Endothelial cell of umbilical vein (primary cell): ENCODE measurements around the gene GARIN1A. TPM values are rescaled to one million over a fixed set of nuclear protein-coding genes. Genes with fewer than 3 reads are reported as not detected.
"Not testable (repeated sequence)": the region's sequence is repeated elsewhere in the genome, so short reads cannot be mapped to it uniquely, and the experiment has no call there.

ENCODE experiments used
- BruUV-seq: library from RNA; stranded (reverse); fragments of 400-500 nt; replicated peaks from 2 replicates; lab custom pipeline; 2021; lab: Mats Ljungman, UMichigan
- CTCF ChIA-PET: fragments of 300-600, 350-600 bp; sonication (Branson Sonifier 250); formaldehyde crosslinking; loops from one replicate; lab custom pipeline; 2021; ENCODE audit warnings: antibody characterized with exemption, inconsistent platforms; lab: Charles Lee
- POLR2A ChIA-PET: fragments of 300-600, 350-600 bp; sonication (Branson Sonifier 250); formaldehyde crosslinking; loops from one replicate; lab custom pipeline; 2021; ENCODE audit warnings: antibody characterized with exemption, inconsistent platforms; lab: Charles Lee
- DNase-seq: peaks from one replicate; pipeline ENCODE4 v3.0.0-alpha.2; 2011; ENCODE audit warnings: low read depth, low spot score
- FAIRE-seq: peaks from 2 replicates; lab custom pipeline; 2011; peaks lifted over from hg19 to GRCh38; lab: Jason Lieb, UNC
- H2AFZ ChIP-seq: 2 replicates; pipeline ENCODE4 v1.6.0; 2012; ENCODE audit warnings: low read depth, low read length, control low read depth, inconsistent platforms
- H3K27ac ChIP-seq: 2 replicates; pipeline ENCODE4 v1.5.1; 2011; ENCODE audit warnings: low read depth, mild to moderate bottlenecking, control low read depth, low read length, moderate library complexity; ENCODE audit not compliant: insufficient read depth
- H3K27me3 ChIP-seq, 2 experiments: 2 replicates each; pipeline versions ENCODE4 v1.6.0 to v1.6.1; 2011; ENCODE audit warnings: low read length in 2 of 2, mixed read lengths in 1 of 2; ENCODE audit not compliant: control insufficient read depth in 2 of 2, insufficient read depth in 2 of 2
- H3K36me3 ChIP-seq, 2 experiments: 2 replicates in 1 of 2; 3 replicates in 1 of 2; pipeline ENCODE4 v1.5.1; 2011; ENCODE audit warnings: low read length in 2 of 2, mild to moderate bottlenecking in 1 of 2, moderate library complexity in 1 of 2; ENCODE audit not compliant: control insufficient read depth in 2 of 2, insufficient read depth in 2 of 2; ENCODE audit errors: extremely low read depth in 1 of 2
- H3K4me1 ChIP-seq: 3 replicates; pipeline ENCODE4 v1.5.1; 2011; ENCODE audit warnings: mild to moderate bottlenecking, low read length; ENCODE audit not compliant: control insufficient read depth, insufficient read depth; ENCODE audit errors: extremely low read depth
- H3K4me2 ChIP-seq: 2 replicates; pipeline ENCODE4 v1.6.1; 2011; ENCODE audit warnings: low read length, control low read depth, mixed read lengths; ENCODE audit not compliant: insufficient read depth
- H3K4me3 ChIP-seq, 3 experiments: fragments of 200-600 bp in 1 of 3; sonication (generic), shearing (Covaris generic) in 1 of 3; replicated peaks in 1 of 3; 2 replicates each; pipeline ENCODE4 v1.5.1; 2011 to 2016; ENCODE audit warnings: control low read depth in 3 of 3, low read length in 3 of 3, mild to moderate bottlenecking in 2 of 3, inconsistent platforms in 1 of 3, low read depth in 1 of 3, moderate library complexity in 1 of 3; ENCODE audit not compliant: insufficient read depth in 1 of 3
- H3K79me2 ChIP-seq: 2 replicates; pipeline ENCODE4 v1.6.0; 2012; ENCODE audit warnings: low read length, inconsistent platforms; ENCODE audit not compliant: control insufficient read depth, insufficient read depth
- H3K9ac ChIP-seq: replicated peaks from 2 replicates; pipeline ENCODE3; 2011; ENCODE audit warnings: low read length, control low read depth; ENCODE audit not compliant: insufficient read depth; ENCODE audit errors: extremely low read depth
- H3K9me1 ChIP-seq: replicated peaks from 3 replicates; pipeline ENCODE4 v1.6.0; 2011; ENCODE audit warnings: mild to moderate bottlenecking, low read length; ENCODE audit not compliant: control insufficient read depth, insufficient read depth; ENCODE audit errors: extremely low read depth
- H3K9me3 ChIP-seq: replicated peaks from 2 replicates; pipeline ENCODE4 v1.5.1; 2012; ENCODE audit warnings: low read length, inconsistent platforms; ENCODE audit not compliant: control insufficient read depth, insufficient read depth
- H4K20me1 ChIP-seq: replicated peaks from 2 replicates; pipeline ENCODE3; 2011; ENCODE audit warnings: mild to moderate bottlenecking, low read length; ENCODE audit not compliant: control insufficient read depth, insufficient read depth; ENCODE audit errors: extremely low read depth
- EZH2 ChIP-seq: IDR thresholded peaks from 2 replicates; pipeline ENCODE4 v1.6.1; 2012; ENCODE audit warnings: borderline replicate concordance, low read depth, mild to moderate bottlenecking, moderate library complexity, low read length, inconsistent platforms; ENCODE audit not compliant: severe bottlenecking
- FOS ChIP-seq: IDR thresholded peaks from 2 replicates; pipeline ENCODE4 v1.6.1; 2011; ENCODE audit warnings: mild to moderate bottlenecking, low read length, moderate library complexity, borderline replicate concordance; ENCODE audit not compliant: insufficient read depth
- GATA2 ChIP-seq: IDR thresholded peaks from 2 replicates; pipeline ENCODE4 v1.7.0; 2011; ENCODE audit warnings: low read depth, mild to moderate bottlenecking, moderate library complexity, mixed read lengths, low read length; ENCODE audit not compliant: insufficient read length, insufficient read depth
- JUN ChIP-seq: IDR thresholded peaks from 2 replicates; pipeline ENCODE4 v1.6.1; 2011; ENCODE audit warnings: borderline replicate concordance, low read depth; ENCODE audit not compliant: insufficient read length, insufficient read depth
- MYC ChIP-seq: IDR thresholded peaks from one replicate; pipeline ENCODE4 v1.6.1; 2011; ENCODE audit warnings: mild to moderate bottlenecking, low read depth, low read length
- POLR2A ChIP-seq: IDR thresholded peaks from 2 replicates; pipeline ENCODE4 v1.6.1; 2012; ENCODE audit warnings: low read depth, mild to moderate bottlenecking, control low read depth, low read length
- POLR2AphosphoS5 ChIP-seq: IDR thresholded peaks from 2 replicates; pipeline ENCODE4 v1.6.1; 2012; ENCODE audit warnings: low read depth, mild to moderate bottlenecking, control low read depth, low read length, moderate library complexity; ENCODE audit not compliant: insufficient read depth
- dilution Hi-C: fragments of 300-500 bp; cut with MboI; formaldehyde crosslinking; loops from one replicate; pipeline ENCODE4 v1.15.0; 2019; ENCODE audit warnings: low sequenced_read_pairs; ENCODE audit not compliant: extremely low pct_ligation_motif_present
- intact Hi-C: fragments of 100-400 bp; cut with micrococcal nuclease; formaldehyde crosslinking; loops from one replicate; pipeline ENCODE4 v1.10.0; 2022
- polyA plus RNA-seq, 4 experiments: library from polyadenylated mRNA; depleted of rRNA in 3 of 4; stranded (reverse) in 3 of 4; unstranded in 1 of 4; fragments of >200 nt; gene quantifications; 2 replicates each; pipeline versions ENCODE4 v1.2.1 to v1.2.3, GENCODE V29; 2011 to 2012; ENCODE audit warnings: missing spikeins in 1 of 4
- total RNA-seq: library from RNA; stranded (reverse); gene quantifications from 2 replicates; pipeline ENCODE4 v1.2.3, GENCODE V29; 2021
- TF ChIP-seq, protein P1 (sequence below), 2 donors: IDR thresholded peaks; 1 replicate in 1 of 2; 2 replicates in 1 of 2; pipeline ENCODE4 v1.5.1; 2011; ENCODE audit warnings: low read length in 2 of 2, mild to moderate bottlenecking in 2 of 2, moderate library complexity in 2 of 2, control low read depth in 1 of 2, inconsistent platforms in 1 of 2, low read depth in 1 of 2; ENCODE audit not compliant: insufficient read depth in 1 of 2; ENCODE audit errors: extremely low read depth in 1 of 2
- TF ChIP-seq, protein P2 (sequence below): IDR thresholded peaks from 2 replicates; pipeline ENCODE4 v1.6.1; 2011; ENCODE audit not compliant: insufficient read depth, insufficient read length

Gene GARIN1A
- total and polyA plus RNA-seq, 2 donors (not counting 3 experiments of a cell fraction or from before 2014, with no cell fraction given) = 0.65 to 3.6 TPM

DNA sequence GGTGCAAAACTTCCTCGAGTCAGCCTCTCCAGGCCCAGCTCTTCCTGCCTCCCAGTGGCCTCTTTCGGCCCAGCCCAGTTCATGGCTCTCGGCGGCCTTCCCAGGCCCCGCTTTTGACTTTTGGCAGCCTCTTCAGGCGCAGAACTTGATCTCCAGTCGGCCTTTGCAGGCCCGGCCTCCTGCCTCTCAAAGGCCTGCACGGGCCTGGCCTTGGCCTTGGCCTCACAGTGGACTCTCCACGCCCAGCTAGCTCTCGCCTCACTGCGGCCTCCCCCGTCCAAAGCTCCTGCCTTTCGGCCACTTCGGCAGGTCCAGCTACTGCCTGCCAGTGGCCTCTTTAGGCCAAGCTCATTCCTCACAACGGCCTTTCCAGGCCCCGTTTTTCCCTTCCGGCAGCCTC, 17.6 kb upstream of the GARIN1A start:
- H3K27ac ChIP-seq, DNase-seq, dilution Hi-C loops, H3K9ac ChIP-seq, intact Hi-C loops, H3K27me3 ChIP-seq, H3K36me3 ChIP-seq, H3K4me1 ChIP-seq, H3K9me3 ChIP-seq, H4K20me1 ChIP-seq, H2AFZ ChIP-seq, POLR2A ChIA-PET, H3K4me2 ChIP-seq, H3K4me3 ChIP-seq, CTCF ChIA-PET, H3K79me2 ChIP-seq, BruUV-seq, FAIRE-seq, H3K9me1 ChIP-seq: not testable (repeated sequence)

GRCh38 chr7:128658428-128658827, 13.7 kb upstream of the GARIN1A start:
- H3K9me1 ChIP-seq, FAIRE-seq, H3K4me1 ChIP-seq, H3K4me3 ChIP-seq, H3K9me3 ChIP-seq, BruUV-seq, CTCF ChIA-PET, H3K79me2 ChIP-seq, DNase-seq, H2AFZ ChIP-seq, intact Hi-C loops, H3K9ac ChIP-seq, POLR2A ChIA-PET, H3K27ac ChIP-seq, H3K27me3 ChIP-seq, H3K36me3 ChIP-seq, dilution Hi-C loops, H3K4me2 ChIP-seq, H4K20me1 ChIP-seq: not testable (repeated sequence)

GRCh38 chr7:128660596-128660995, 11.5 kb upstream of the GARIN1A start:
- H3K27me3 ChIP-seq = no peaks in the 10 kb centered on the region
- no peak overlapping the region for H3K4me2 ChIP-seq
- POLR2A ChIA-PET = interaction anchor here (0.6 kb wide), 1 partner anchor 215 kb away, joined by 3 read pairs; no protein-coding TSS in a partner anchor
- H3K9me3 ChIP-seq = no peaks in the 10 kb centered on the region
- FAIRE-seq (no peak), DNase-seq (no peak)
- H3K36me3 ChIP-seq = no peaks in the 10 kb centered on the region
- CTCF ChIA-PET = no interaction called here
- H3K79me2 ChIP-seq = no peaks in the 10 kb centered on the region
- H2AFZ ChIP-seq = no peak overlapping the region
- H3K4me3 ChIP-seq = no peak overlapping the region
- no peak for TF ChIP-seq GATA2
- TF ChIP-seq FOS = no peak
- no peak for TF ChIP-seq POLR2A
- TF ChIP-seq, protein P1, sequence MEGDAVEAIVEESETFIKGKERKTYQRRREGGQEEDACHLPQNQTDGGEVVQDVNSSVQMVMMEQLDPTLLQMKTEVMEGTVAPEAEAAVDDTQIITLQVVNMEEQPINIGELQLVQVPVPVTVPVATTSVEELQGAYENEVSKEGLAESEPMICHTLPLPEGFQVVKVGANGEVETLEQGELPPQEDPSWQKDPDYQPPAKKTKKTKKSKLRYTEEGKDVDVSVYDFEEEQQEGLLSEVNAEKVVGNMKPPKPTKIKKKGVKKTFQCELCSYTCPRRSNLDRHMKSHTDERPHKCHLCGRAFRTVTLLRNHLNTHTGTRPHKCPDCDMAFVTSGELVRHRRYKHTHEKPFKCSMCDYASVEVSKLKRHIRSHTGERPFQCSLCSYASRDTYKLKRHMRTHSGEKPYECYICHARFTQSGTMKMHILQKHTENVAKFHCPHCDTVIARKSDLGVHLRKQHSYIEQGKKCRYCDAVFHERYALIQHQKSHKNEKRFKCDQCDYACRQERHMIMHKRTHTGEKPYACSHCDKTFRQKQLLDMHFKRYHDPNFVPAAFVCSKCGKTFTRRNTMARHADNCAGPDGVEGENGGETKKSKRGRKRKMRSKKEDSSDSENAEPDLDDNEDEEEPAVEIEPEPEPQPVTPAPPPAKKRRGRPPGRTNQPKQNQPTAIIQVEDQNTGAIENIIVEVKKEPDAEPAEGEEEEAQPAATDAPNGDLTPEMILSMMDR (IDR thresholded peaks at IDR 0.05; ENCODE audit: extremely low read depth in 1 of 2, insufficient read depth in 1 of 2, low read depth in 1 of 2, low read length in 2 of 2) = no peak
- TF ChIP-seq EZH2 = no peak
- no peak for TF ChIP-seq MYC
- TF ChIP-seq, protein P2, sequence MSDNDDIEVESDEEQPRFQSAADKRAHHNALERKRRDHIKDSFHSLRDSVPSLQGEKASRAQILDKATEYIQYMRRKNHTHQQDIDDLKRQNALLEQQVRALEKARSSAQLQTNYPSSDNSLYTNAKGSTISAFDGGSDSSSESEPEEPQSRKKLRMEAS = no peak
- TF ChIP-seq JUN = no peak
- no peak for TF ChIP-seq POLR2AphosphoS5
- no peak overlapping the region for H3K27ac ChIP-seq
- intact Hi-C loops (no loop called here), dilution Hi-C loops (no loop called here)
- no peak overlapping the region for H3K9ac ChIP-seq
- H3K9me1 ChIP-seq = no peaks in the 10 kb centered on the region
- BruUV-seq = no TSS peak
- H4K20me1 ChIP-seq = no peaks in the 10 kb centered on the region
- H3K4me1 ChIP-seq = peaks cover 13% of the 10 kb centered on the region
